Activated CD4-positive, alpha-beta T cell treated with anti-CD3 and anti-CD28 coated beads, Interleukin-2, amount 10 ng/mL, durations not matched to agents 24 days and 14 days (primary cell): ENCODE results near the gene MYORG. TPM values are rescaled to one million over a fixed set of nuclear protein-coding genes. Genes with fewer than 3 reads are reported as not detected.
"Not testable (repeated sequence)": the region's sequence is repeated elsewhere in the genome, so short reads cannot be mapped to it uniquely, and the experiment has no call there.

Experiments
- DNase-seq: peaks from one replicate; pipeline ENCODE4 v3.0.0; 2022
- H3K27ac Mint-ChIP-seq: one replicate; pipeline ENCODE4 v1.8.0; 2022; ENCODE audit warnings: mild to moderate bottlenecking, mixed read lengths
- H3K27me3 Mint-ChIP-seq: one replicate; pipeline ENCODE4 v1.8.0; 2022; ENCODE audit warnings: mixed read lengths
- H3K36me3 Mint-ChIP-seq: one replicate; pipeline ENCODE4 v1.8.0; 2022; ENCODE audit warnings: low read depth, mild to moderate bottlenecking, mixed read lengths
- H3K4me1 Mint-ChIP-seq: one replicate; pipeline ENCODE4 v1.8.0; 2021; ENCODE audit warnings: mixed read lengths
- H3K4me3 Mint-ChIP-seq: one replicate; pipeline ENCODE4 v1.8.0; 2022; ENCODE audit warnings: mild to moderate bottlenecking, moderate library complexity, mixed read lengths
- H3K9me3 Mint-ChIP-seq: one replicate; pipeline ENCODE4 v1.8.0; 2021; ENCODE audit warnings: mixed read lengths
- intact Hi-C: fragments of 100-400 bp; cut with micrococcal nuclease; formaldehyde crosslinking; loops from one replicate; pipeline ENCODE4 v1.15.1; 2023
- total RNA-seq: library from RNA; stranded (reverse); gene quantifications from 2 replicates; pipeline ENCODE4 v1.2.3, GENCODE V29; 2022

MYORG gene
- total RNA-seq, 1 donor from 2014 or later: 1.4 TPM

- no peaks in the 10 kb centered on the region for H3K4me1 Mint-ChIP-seq
- no peaks in the 10 kb centered on the region for H3K9me3 Mint-ChIP-seq
- DNase-seq: no peak
- intact Hi-C loops: no loop called here
- H3K27me3 Mint-ChIP-seq: no peaks in the 10 kb centered on the region
- no peak overlapping the region for H3K4me3 Mint-ChIP-seq
- H3K36me3 Mint-ChIP-seq: peaks cover 37% of the 10 kb centered on the region
- H3K27ac Mint-ChIP-seq: no peak overlapping the region
These were observed 33.6 kb downstream of the MYORG start for GRCh38 chr9:34343090-34343489.

DNA sequence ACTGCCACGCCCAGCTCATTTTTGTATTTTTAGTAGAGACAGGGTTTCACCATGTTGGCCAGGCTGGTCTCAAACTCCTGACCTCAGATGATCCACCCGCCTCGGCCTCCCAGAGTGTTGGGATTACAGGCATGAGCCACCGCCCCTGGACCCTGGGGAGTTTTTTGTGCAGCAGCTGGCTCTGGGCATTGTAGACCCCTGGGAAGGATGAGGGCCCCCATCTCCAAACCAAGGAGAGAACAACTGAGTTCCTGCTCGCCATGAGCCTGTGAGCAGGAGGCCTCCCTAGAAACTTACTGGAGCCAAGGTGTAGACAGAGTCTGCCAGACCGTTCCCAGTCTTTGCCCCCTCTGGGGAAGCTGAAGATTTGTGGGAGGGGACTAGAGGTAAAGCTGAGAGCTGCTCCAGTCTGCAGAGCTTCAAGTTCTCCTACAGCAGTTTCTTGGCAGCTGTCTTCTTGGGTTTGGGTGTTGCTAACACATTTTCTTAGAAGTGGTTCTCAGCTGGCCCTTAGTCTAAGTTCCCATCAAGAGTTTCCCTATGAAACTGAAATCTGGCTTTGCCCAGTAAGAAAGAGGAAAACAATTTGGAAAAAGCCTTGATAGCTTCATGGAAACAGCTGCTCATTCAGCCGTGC, 34.9 kb downstream of the MYORG start:
- intact Hi-C loops: no loop called here

GRCh38 chr9:34338665-34339385, 37.9 kb downstream of the MYORG start:
- intact Hi-C loops: no loop called here

More for the DNA sequence above, 34.9 kb downstream of the MYORG start:
- no peaks in the 10 kb centered on the region for H3K4me1 Mint-ChIP-seq
- no peaks in the 10 kb centered on the region for H3K9me3 Mint-ChIP-seq
- no peaks in the 10 kb centered on the region for H3K27me3 Mint-ChIP-seq
- H3K4me3 Mint-ChIP-seq: no peak overlapping the region
- H3K36me3 Mint-ChIP-seq: peaks cover 33% of the 10 kb centered on the region
- no peak for DNase-seq
- no peak overlapping the region for H3K27ac Mint-ChIP-seq

GRCh38 chr9:34338079-34338478, 38.6 kb downstream of the MYORG start:
- H3K4me3 Mint-ChIP-seq, intact Hi-C loops, DNase-seq, H3K27me3 Mint-ChIP-seq, H3K27ac Mint-ChIP-seq, H3K9me3 Mint-ChIP-seq: not testable (repeated sequence)
- Mint-ChIP-seq H3K4me1 (peaks cover 18% of the 10 kb centered on the region), H3K36me3 (peaks cover 29% of the 10 kb centered on the region)

More at GRCh38 chr9:34338665-34339385, 37.9 kb downstream of the MYORG start:
- Mint-ChIP-seq H3K27me3 (no peaks in the 10 kb centered on the region), H3K36me3 (peaks cover 36% of the 10 kb centered on the region), H3K4me3 (no peak overlapping the region), H3K4me1 (peaks cover 17% of the 10 kb centered on the region), H3K9me3 (no peaks in the 10 kb centered on the region), H3K27ac (no peak overlapping the region)
- DNase-seq: no peak

DNA sequence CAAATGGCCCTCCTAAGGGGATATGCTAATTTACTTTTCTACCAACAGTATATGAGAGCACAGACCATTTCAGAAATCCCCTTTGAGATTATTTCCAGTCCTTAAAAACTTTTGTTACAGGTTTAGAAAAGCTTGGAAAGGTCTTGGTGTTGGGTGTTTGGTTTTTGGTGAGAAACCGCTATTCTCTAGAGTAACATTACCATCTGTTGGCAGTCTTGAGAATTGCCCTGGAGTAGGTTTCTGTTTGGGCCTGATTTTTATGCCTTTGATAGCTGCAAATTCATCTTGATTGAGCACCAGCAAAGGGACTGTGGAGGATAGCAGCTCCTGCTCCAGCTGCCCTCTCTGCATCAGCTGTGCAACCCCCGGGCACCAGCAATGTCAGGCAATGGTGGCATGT, 39.3 kb downstream of the MYORG start:
- no peak for DNase-seq
- Mint-ChIP-seq H3K36me3 (peaks cover 27% of the 10 kb centered on the region), H3K27me3 (no peaks in the 10 kb centered on the region), H3K4me3 (no peak overlapping the region), H3K27ac (no peak overlapping the region), H3K9me3 (no peaks in the 10 kb centered on the region), H3K4me1 (peaks cover 22% of the 10 kb centered on the region)
- intact Hi-C loops: no loop called here

- Mint-ChIP-seq H3K4me1 (peaks cover 29% of the 10 kb centered on the region), H3K27me3 (no peaks in the 10 kb centered on the region), H3K27ac (no peak overlapping the region), H3K9me3 (no peaks in the 10 kb centered on the region), H3K36me3 (peaks cover 19% of the 10 kb centered on the region), H3K4me3 (no peak overlapping the region)
- no peak for DNase-seq
- intact Hi-C loops: no loop called here
These were observed 41.3 kb downstream of the MYORG start for GRCh38 chr9:34335376-34335775.

DNA sequence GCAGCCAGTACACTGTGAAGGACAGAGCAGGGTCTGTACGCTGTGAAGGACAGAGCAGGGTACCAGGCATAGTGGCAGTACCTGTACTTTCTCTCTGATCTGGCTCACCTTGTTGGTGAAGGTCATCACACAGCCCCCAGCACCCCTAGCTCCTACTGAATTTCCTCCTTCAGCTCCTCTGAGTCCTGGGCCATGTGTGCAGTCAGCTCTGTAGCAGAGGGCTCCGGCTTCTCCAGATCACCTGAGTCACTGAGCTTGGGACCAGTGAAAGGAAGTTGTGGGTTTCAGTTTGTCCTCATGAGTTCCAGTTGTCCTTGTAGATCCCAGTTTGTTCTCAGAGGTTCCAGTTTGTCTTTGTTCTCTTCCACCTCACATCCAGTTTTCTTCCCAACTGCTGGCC, 41.8 kb downstream of the MYORG start:
- Mint-ChIP-seq H3K4me1 (peaks cover 29% of the 10 kb centered on the region), H3K27ac (no peak overlapping the region), H3K4me3 (no peak overlapping the region), H3K36me3 (peaks cover 15% of the 10 kb centered on the region), H3K27me3 (no peaks in the 10 kb centered on the region), H3K9me3 (no peaks in the 10 kb centered on the region)
- intact Hi-C loops: no loop called here
- no peak for DNase-seq

DNA sequence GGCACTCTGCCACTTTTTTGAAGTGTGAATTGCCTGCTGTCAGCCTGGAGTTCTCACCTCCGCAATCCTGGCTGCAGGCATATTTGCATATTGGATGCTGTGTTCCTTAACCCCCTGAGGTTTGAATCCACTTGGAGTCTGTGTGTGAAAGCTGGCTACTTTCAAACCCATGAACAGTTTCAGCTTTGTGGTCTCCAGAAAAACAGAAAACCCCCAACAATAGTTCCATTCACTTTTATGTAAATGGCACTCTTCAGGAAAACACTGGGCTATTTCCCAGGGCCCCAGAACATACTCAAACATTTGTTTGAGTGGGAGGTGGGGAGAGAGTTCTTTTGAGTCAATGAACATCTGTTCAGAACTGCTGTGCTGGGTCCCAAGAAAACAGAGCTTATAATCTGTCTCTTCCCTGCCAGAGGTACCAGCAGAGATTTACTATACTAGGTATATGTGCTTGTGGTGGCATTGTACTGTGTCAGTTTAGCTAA, 42.3 kb downstream of the MYORG start:
- intact Hi-C loops: no loop called here
- Mint-ChIP-seq H3K36me3 (peaks cover 15% of the 10 kb centered on the region), H3K27me3 (no peaks in the 10 kb centered on the region), H3K9me3 (no peaks in the 10 kb centered on the region), H3K4me1 (peaks cover 29% of the 10 kb centered on the region), H3K27ac (no peak overlapping the region), H3K4me3 (no peak overlapping the region)
- no peak for DNase-seq

DNA sequence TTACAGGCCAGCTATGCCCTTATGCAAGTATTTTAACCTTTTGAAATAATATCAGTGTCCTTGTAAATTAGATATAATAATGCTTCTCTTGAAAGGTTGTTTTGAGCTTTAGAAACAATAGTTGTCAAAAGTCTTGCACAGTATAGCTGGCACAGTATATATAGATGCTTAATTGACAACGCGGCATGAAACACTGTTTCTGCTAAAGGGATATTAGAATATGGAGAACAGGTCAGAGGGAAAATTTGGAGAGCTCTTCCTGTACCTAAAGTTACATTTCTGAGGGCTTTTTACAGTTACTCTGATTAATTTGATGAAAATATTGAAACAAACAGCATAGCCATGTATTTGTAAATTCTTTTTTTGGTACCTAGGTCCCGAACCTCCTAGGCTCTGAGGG, 42.9 kb downstream of the MYORG start:
- Mint-ChIP-seq H3K27ac (no peak overlapping the region), H3K4me1 (peaks cover 33% of the 10 kb centered on the region), H3K9me3 (no peaks in the 10 kb centered on the region), H3K27me3 (no peaks in the 10 kb centered on the region), H3K4me3 (no peak overlapping the region), H3K36me3 (peaks cover 10% of the 10 kb centered on the region)
- no peak for DNase-seq
- intact Hi-C loops: no loop called here

GRCh38 chr9:34332076-34332964, 44.4 kb downstream of the MYORG start:
- Mint-ChIP-seq H3K4me3 (peak overlapping the region; percentile 22), H3K27ac (no peak overlapping the region), H3K9me3 (no peaks in the 10 kb centered on the region), H3K36me3 (peaks cover 6% of the 10 kb centered on the region), H3K27me3 (no peaks in the 10 kb centered on the region), H3K4me1 (peaks cover 40% of the 10 kb centered on the region)
- intact Hi-C loops: no loop called here
- peak; percentile 71 for DNase-seq

DNA sequence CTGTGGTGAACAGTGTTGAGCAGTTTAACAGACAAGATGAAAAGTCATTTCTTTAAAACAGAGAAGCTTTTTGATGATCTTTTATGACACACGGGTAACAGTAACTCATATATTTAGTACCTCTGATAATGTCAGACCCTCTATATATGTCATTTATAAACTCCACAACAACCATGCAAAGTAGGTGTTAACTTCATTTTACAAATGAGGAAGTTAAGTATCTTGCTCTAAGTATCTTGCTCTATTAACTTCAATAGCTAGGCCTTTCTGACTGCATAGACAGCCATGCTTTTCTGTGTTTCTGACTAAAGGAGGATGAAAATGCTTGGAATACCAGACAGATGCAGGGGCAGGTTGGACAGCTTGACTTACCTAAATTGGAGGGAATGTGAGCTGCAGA, 45.5 kb downstream of the MYORG start:
- intact Hi-C loops: no loop called here
- Mint-ChIP-seq H3K27me3 (no peaks in the 10 kb centered on the region), H3K4me3 (peak overlapping the region; percentile 10), H3K36me3 (peaks cover 4% of the 10 kb centered on the region), H3K4me1 (peaks cover 46% of the 10 kb centered on the region), H3K27ac (no peak overlapping the region), H3K9me3 (no peaks in the 10 kb centered on the region)
- no peak for DNase-seq

DNA sequence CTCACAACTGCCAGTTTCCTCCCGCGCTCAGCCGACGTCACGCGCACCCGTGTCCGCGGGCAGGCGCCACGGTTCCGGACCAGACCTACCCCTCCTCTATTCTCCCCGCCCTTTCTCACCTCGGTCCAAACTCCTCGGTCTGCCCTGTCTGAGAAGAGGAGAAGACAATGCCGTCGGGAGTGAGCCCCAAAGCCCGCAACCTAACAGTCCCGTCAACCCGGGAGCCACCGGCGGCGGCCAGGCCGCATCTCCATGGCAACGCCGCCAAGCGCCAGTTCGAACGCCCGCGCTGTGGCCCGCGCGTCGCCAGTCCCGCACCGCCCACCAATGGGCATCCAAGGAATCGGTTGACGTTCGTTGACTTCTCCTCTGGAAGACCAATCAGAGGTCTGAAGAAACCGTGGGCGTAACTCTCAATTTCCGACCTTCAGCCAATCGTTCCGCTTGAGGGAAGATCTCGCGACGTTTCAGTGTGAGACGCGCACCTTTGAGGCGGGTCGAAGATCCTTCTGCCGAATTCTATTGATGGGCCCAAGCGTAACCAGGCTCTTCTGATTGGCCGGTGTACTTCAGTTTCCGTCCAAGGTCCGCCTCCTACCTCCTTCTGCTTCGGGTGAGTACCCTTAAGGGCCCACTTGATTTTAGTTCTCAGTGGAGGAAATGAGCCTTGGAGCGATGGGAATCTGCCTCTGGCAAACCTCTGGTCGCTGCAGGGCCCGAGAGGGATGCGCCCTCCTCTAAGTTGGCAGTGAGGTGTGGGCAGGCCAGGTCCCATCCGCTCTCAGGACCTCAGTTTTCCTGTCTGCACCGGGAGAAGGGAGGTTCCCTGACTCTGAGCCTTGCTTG, 47.5 kb downstream of the MYORG start, which contains the start of the genes KIF24 and NUDT2:
KIF24 (minus strand) TSS at position 282 of the 846 bp plus-strand sequence. CDS start 17,922 bp downstream, outside the sequence.
NUDT2 (plus strand) TSS at position 583 of the 846 bp plus-strand sequence. CDS start 9,471 bp downstream, outside the sequence.
- Mint-ChIP-seq H3K27ac (peak within 1 kb of the TSS; percentile 97), H3K9me3 (no peaks in the 10 kb centered on the region), H3K4me1 (peaks cover 32% of the 10 kb centered on the region), H3K4me3 (peak within 1 kb of the TSS; percentile 89), H3K27me3 (no peaks in the 10 kb centered on the region), H3K36me3 (no peaks in the 10 kb centered on the region)
- intact Hi-C loops: loop anchor here (1.0 to 2.0 kb wide), 6 partner anchors 48 to 512 kb away; partner anchors contain the start of genes DCAF12, MYORG, UBAP1 and UBAP2
- peak; percentile 99 for DNase-seq
